HEK293T (cell line): ENCODE measurements around the gene CABP4.

Experiments
- ARNT ChIP-seq: fragments of 450-650 bp; IDR thresholded peaks from 2 replicates; pipeline ENCODE4 v1.6.1; 2017; ENCODE audit warnings: mild to moderate bottlenecking
- BHLHE40 ChIP-seq: fragments of 450-650 bp; IDR thresholded peaks from 2 replicates; pipeline ENCODE4 v1.6.1; 2016; ENCODE audit warnings: mild to moderate bottlenecking, moderate library complexity, borderline replicate concordance
- ELF4 ChIP-seq: fragments of 450-650 bp; IDR thresholded peaks from 2 replicates; pipeline ENCODE4 v1.6.1; 2017; ENCODE audit warnings: antibody characterized with exemption
- FOXM1 ChIP-seq: fragments of 450-650 bp; IDR thresholded peaks from 2 replicates; pipeline ENCODE4 v1.6.1; 2017; ENCODE audit warnings: mild to moderate bottlenecking, borderline replicate concordance
- HDGF ChIP-seq: fragments of 450-650 bp; IDR thresholded peaks from 2 replicates; pipeline ENCODE4 v1.6.1; 2017; ENCODE audit warnings: antibody characterized with exemption, borderline replicate concordance
- NFRKB ChIP-seq: fragments of 450-650 bp; IDR thresholded peaks from 2 replicates; pipeline ENCODE4 v1.6.1; 2016; ENCODE audit warnings: mild to moderate bottlenecking, moderate library complexity
- TF ChIP-seq, protein P1 (sequence below): fragments of 450-650 bp; IDR thresholded peaks from 2 replicates; pipeline ENCODE4 v1.6.1; 2016

DNA sequence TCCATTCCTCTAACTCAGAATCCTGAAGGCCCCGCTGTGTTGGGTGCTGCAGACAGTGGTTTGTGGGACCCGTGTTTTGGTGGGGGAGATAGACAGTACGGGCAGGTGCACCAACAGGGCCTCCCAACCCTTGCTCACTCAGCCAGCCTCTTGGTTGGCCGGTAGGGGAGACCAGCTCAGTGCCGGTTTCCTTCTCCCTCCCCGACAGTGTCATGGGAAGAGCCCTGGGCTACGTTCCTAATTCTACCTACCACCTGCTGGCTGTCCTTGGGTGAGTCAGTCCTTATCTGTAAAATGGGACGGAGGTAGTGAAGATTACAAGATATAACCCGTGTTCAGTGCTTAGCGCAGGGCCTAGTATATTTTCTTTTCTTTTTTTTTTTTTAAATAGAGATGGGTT, 8.0 kb downstream of the CABP4 start:
- TF ChIP-seq FOXM1, result no peak
- TF ChIP-seq ELF4, result no peak
- no peak for TF ChIP-seq BHLHE40
- TF ChIP-seq, protein P1, sequence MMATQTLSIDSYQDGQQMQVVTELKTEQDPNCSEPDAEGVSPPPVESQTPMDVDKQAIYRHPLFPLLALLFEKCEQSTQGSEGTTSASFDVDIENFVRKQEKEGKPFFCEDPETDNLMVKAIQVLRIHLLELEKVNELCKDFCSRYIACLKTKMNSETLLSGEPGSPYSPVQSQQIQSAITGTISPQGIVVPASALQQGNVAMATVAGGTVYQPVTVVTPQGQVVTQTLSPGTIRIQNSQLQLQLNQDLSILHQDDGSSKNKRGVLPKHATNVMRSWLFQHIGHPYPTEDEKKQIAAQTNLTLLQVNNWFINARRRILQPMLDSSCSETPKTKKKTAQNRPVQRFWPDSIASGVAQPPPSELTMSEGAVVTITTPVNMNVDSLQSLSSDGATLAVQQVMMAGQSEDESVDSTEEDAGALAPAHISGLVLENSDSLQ, result no peak
- no peak for TF ChIP-seq ARNT
- no peak for TF ChIP-seq HDGF
- no peak for TF ChIP-seq NFRKB
